Panc1 (cell line): ENCODE data around the gene WWTR1.

ENCODE experiments used
- POLR2AphosphoS5 ChIP-seq: IDR thresholded peaks from 2 replicates; pipeline ENCODE4 v1.6.1; 2012; ENCODE audit warnings: mild to moderate bottlenecking, low read depth, low read length, moderate library complexity
- SIN3A ChIP-seq: IDR thresholded peaks from 2 replicates; pipeline ENCODE4 v1.6.1; 2012; ENCODE audit warnings: low read depth, mild to moderate bottlenecking, low read length, moderate library complexity, borderline replicate concordance; ENCODE audit not compliant: insufficient read depth

DNA sequence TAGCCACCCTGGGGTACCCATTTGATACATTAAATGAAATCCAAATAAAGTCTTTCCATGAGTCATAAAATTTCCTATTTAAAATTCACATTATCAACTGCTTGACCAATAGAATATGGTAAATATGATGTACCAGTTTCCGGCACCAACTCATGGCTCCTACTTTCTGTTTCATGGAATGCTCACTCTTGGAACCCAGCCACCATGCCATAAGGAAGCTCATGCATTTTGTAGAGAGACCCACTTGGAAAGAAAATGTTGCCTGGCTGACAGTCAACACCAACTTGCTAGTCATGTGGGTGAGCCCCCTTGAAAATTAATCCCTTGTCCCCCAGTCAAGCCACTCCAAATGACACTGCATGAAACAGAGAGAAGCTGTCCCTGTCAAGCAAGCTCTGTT is 57.2 kb downstream of the WWTR1 start:
- no peak for TF ChIP-seq SIN3A
- no peak; the same call in 1 of the 2 replicates for TF ChIP-seq POLR2AphosphoS5
